Gastroesophageal sphincter (tissue), 3 donors: ENCODE data around the gene RAD51B.

ENCODE experiments used
- POLR2A ChIP-seq, 2 donors: fragments of 450-650 bp; IDR thresholded peaks; one replicate each; pipeline ENCODE4 v1.6.1; 2017; ENCODE audit warnings: antibody characterized with exemption in 2 of 2, mild to moderate bottlenecking in 2 of 2, moderate library complexity in 1 of 2
- POLR2AphosphoS5 ChIP-seq: sonication (generic); formaldehyde crosslinking; IDR thresholded peaks from one replicate; pipeline ENCODE4 v1.6.1; 2017; ENCODE audit warnings: antibody characterized with exemption
- TF ChIP-seq, protein P1 (sequence below), 4 experiments: fragments of 200-600 bp in 2 of 4; fragments of 450-650 bp in 2 of 4; sonication (generic) in 1 of 4; IDR thresholded peaks; one replicate each; pipeline ENCODE4 v1.5.1; 2017 to 2019; ENCODE audit warnings: antibody characterized with exemption in 4 of 4, mild to moderate bottlenecking in 2 of 4, moderate library complexity in 2 of 4

GRCh38 chr14:68580671-68581070, 761.1 kb downstream of the RAD51B start:
- TF ChIP-seq, protein P1, sequence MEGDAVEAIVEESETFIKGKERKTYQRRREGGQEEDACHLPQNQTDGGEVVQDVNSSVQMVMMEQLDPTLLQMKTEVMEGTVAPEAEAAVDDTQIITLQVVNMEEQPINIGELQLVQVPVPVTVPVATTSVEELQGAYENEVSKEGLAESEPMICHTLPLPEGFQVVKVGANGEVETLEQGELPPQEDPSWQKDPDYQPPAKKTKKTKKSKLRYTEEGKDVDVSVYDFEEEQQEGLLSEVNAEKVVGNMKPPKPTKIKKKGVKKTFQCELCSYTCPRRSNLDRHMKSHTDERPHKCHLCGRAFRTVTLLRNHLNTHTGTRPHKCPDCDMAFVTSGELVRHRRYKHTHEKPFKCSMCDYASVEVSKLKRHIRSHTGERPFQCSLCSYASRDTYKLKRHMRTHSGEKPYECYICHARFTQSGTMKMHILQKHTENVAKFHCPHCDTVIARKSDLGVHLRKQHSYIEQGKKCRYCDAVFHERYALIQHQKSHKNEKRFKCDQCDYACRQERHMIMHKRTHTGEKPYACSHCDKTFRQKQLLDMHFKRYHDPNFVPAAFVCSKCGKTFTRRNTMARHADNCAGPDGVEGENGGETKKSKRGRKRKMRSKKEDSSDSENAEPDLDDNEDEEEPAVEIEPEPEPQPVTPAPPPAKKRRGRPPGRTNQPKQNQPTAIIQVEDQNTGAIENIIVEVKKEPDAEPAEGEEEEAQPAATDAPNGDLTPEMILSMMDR (IDR thresholded peaks at IDR 0.05) = no peak
- no peak for TF ChIP-seq POLR2A (IDR thresholded peaks at IDR 0.05)
- TF ChIP-seq POLR2AphosphoS5 = no peak
